ENCODE data around the gene NYAP2. TPM values are rescaled to one million over a fixed set of nuclear protein-coding genes. Genes with fewer than 3 reads are reported as not detected.

NYAP2 gene
- total RNA-seq, 3 donors from 2014 or later: 0.09 TPM; not detected in 1

DNA sequence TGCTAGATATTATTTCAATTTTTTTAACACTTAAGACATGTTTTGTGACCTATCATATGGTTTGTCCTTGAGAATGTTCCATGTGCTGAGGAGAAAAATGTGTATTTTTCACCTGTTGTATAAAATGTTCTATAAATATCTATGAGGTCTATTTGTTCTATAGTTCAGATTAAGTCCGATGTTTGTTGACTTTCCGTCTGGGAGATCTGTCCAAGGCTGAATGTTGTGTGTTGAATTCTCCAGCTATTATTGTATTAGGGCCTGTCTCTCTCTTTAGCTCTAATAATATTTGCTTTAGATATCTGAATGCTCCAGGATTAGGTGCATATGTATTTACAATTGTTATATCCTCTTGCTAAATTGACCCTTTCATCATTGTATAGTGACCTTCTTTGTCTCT, 144.1 kb downstream of the NYAP2 start:
- ATAC-seq (no peak), DNase-seq (no peak)
- TF ChIP-seq, protein P1, sequence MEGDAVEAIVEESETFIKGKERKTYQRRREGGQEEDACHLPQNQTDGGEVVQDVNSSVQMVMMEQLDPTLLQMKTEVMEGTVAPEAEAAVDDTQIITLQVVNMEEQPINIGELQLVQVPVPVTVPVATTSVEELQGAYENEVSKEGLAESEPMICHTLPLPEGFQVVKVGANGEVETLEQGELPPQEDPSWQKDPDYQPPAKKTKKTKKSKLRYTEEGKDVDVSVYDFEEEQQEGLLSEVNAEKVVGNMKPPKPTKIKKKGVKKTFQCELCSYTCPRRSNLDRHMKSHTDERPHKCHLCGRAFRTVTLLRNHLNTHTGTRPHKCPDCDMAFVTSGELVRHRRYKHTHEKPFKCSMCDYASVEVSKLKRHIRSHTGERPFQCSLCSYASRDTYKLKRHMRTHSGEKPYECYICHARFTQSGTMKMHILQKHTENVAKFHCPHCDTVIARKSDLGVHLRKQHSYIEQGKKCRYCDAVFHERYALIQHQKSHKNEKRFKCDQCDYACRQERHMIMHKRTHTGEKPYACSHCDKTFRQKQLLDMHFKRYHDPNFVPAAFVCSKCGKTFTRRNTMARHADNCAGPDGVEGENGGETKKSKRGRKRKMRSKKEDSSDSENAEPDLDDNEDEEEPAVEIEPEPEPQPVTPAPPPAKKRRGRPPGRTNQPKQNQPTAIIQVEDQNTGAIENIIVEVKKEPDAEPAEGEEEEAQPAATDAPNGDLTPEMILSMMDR (IDR thresholded peaks at IDR 0.05): no peak
- no peak overlapping the region for H3K4me3 ChIP-seq
- H3K4me1 ChIP-seq (ENCODE audit: low read depth): no peaks in the 10 kb centered on the region
- H3K9me3 ChIP-seq: no peaks in the 10 kb centered on the region
- H3K36me3 ChIP-seq (ENCODE audit: low read depth): no peaks in the 10 kb centered on the region
- intact Hi-C loops (cut with DNase I, micrococcal nuclease): no loop called here

DNA sequence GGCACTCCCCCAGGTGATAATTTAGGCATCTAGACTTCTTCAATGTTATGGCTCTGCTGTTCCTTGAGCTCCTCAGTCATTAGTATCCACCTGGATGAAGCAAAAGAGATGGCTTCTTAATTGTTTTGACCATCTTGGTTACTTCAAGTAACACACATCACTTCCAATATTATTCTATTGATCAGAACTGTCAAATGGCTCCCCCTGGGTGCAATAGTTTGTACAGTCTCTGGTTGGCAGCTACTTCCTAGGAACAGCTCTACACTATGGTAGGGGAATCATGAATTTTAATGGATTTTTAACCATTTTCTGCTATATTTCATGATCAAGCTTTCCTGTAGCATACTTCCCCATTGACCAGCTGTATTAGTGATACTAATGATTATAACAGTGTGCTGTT, 157.0 kb downstream of the NYAP2 start:
- intact Hi-C loops (cut with DNase I, micrococcal nuclease): no loop called here
- Histone ChIP-seq H3K4me1 (ENCODE audit: low read depth) (no peaks in the 10 kb centered on the region), H3K4me3 (no peak overlapping the region), H3K9me3 (no peaks in the 10 kb centered on the region), H3K36me3 (ENCODE audit: low read depth) (no peaks in the 10 kb centered on the region)
- DNase-seq (peak in 1 of 3 donors; percentile 32), ATAC-seq (no peak)
- TF ChIP-seq, protein P1 (IDR thresholded peaks at IDR 0.05): no peak

DNA sequence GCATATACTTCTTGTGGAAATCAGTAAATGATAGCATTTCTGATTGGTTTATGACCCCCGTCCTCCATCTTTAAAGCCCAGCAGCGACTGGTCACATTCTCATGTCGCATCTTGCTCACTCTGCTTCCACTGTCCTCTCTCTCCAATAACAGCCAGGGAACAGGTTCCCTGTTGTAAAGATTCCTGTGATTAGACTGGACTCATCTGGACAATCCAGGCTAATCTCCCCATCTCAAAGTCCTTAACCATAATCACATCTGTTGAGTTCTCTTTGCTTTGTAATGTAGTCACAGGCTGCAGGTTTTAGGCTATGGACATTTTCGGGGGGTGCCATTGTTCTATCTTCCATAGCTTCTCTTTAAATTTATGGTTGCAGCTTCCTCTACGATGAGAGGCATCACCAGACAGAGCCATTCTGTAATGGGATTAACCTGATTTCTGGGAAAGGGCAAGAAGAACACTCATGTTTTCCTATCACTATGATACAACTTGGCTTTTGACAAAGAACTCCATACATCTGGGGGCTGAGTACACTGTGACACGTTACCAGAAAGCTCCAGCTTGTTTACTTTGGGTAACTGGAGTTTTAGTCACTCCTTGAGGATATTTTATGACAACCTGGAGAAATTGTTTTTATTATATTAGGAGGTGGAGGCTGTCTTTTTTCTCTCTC, 159.0 kb downstream of the NYAP2 start:
- no peak for DNase-seq
- Histone ChIP-seq H3K4me3 (no peak overlapping the region), H3K36me3 (ENCODE audit: low read depth) (no peaks in the 10 kb centered on the region), H3K9me3 (no peaks in the 10 kb centered on the region), H3K4me1 (ENCODE audit: low read depth) (no peaks in the 10 kb centered on the region)
- TF ChIP-seq, protein P1 (IDR thresholded peaks at IDR 0.05): no peak
- no peak for ATAC-seq
- intact Hi-C loops (cut with DNase I, micrococcal nuclease): no loop called here

DNA sequence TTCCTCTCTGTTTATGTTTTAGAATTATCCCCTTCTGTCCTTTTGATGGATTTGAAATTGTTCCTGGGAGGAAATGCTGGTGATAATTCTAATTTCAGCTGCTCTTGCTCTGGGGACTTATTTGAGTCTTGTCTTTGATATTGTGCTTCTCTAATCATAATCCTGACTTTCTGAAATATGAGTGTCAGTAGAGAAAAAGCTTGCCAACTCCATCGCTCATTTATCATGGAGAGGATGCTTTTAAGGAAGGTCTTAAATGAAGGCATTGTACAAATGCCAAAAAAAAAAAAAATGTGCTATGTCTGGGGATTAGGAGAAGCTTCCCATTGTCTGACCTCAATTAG, 159.5 kb downstream of the NYAP2 start:
- TF ChIP-seq, protein P1 (IDR thresholded peaks at IDR 0.05): no peak
- Histone ChIP-seq H3K4me1 (ENCODE audit: low read depth) (no peaks in the 10 kb centered on the region), H3K36me3 (ENCODE audit: low read depth) (no peaks in the 10 kb centered on the region), H3K4me3 (no peak overlapping the region), H3K9me3 (no peaks in the 10 kb centered on the region)
- ATAC-seq: no peak
- intact Hi-C loops (cut with DNase I, micrococcal nuclease): no loop called here
- DNase-seq: no peak

DNA sequence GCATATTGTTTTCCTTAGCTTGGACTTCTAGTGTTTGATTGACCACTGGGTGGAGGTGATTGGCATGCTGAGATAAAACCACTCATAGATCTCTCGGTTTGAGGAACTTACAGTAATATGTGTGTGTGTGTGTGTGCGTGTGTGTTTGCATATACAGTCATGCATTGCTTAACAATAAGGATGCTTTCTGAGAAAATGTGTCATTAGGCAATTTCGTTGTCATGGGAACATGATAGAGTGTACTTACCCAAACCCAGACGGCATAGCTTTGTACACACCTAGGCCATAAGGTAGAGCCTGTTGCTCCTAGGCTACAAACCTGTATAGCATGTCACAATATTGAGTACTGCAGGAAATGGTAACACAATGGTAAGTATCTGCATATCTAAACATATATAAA, 167.3 kb downstream of the NYAP2 start:
- intact Hi-C loops (cut with DNase I, micrococcal nuclease): no loop called here
- Histone ChIP-seq H3K4me3 (no peak overlapping the region), H3K36me3 (ENCODE audit: low read depth) (no peaks in the 10 kb centered on the region), H3K4me1 (ENCODE audit: low read depth) (no peaks in the 10 kb centered on the region), H3K9me3 (no peaks in the 10 kb centered on the region)
- TF ChIP-seq, protein P1 (IDR thresholded peaks at IDR 0.05): no peak
- ATAC-seq (peak; percentile 87), DNase-seq (peak in 1 of 3 donors; percentile 47)

DNA sequence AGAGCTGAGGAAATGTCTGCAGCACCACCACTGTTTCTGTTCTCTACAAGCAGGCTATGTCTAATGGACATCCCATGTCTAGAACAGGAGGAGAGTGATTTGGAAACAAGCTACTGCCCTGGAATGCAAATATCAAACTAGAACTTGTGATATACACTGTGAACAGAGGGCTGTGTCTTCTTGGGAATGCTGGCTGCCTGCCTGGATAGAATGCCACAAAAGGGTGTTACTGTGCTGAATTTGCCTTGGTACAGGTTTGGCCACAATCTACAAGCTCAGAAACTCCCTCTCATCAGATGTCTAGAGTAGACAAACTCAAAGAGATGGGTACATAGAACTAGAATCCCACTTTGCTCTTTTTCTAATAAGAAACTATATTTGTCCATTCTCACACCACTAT, 170.5 kb downstream of the NYAP2 start:
- Histone ChIP-seq H3K9me3 (no peaks in the 10 kb centered on the region), H3K4me3 (no peak overlapping the region), H3K4me1 (ENCODE audit: low read depth) (no peaks in the 10 kb centered on the region), H3K36me3 (ENCODE audit: low read depth) (no peaks in the 10 kb centered on the region)
- TF ChIP-seq, protein P1 (IDR thresholded peaks at IDR 0.05): no peak
- DNase-seq: no peak
- intact Hi-C loops (cut with DNase I, micrococcal nuclease): no loop called here
- ATAC-seq: no peak
